GM12892 (cell line): Measurements from ENCODE around the gene SPACDR.

Experiments
- POLR2A ChIP-seq: IDR thresholded peaks from 2 replicates; pipeline ENCODE4 v1.6.1; 2011; ENCODE audit warnings: low read depth, low read length, control low read depth
- POLR2AphosphoS5 ChIP-seq: IDR thresholded peaks from 2 replicates; pipeline ENCODE4 v1.6.1; 2011; ENCODE audit warnings: low read depth, low read length, control low read depth
- TAF1 ChIP-seq: IDR thresholded peaks from 2 replicates; pipeline ENCODE4 v1.6.1; 2011; ENCODE audit warnings: low read depth, mild to moderate bottlenecking, control low read depth, low read length, borderline replicate concordance

DNA sequence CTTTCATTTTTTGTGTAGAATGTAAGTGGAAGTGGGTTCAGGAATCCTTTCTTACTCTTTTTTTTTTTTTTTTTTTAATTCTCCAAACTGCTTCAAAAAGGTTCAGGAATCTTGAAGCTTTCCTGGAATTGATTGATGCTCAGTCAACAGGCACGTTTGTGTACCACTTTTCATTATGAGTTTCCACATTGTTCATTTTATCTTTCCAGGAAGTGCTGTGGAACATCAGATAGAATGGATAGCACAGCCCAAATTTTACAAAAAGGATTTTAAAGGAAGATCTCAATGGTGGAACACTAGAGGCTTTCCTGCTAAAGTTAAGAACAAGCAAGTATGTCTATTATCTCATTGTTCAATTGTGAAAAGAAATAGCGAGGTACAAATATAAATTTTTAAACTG lies 25.9 kb downstream of the SPACDR start:
- no peak for TF ChIP-seq POLR2A
- TF ChIP-seq TAF1 = no peak
- TF ChIP-seq POLR2AphosphoS5 = no peak
